IMR-90 (cell line): ENCODE results near the gene CPNE6. TPM values are rescaled to one million over a fixed set of nuclear protein-coding genes. Genes with fewer than 3 reads are reported as not detected.

ENCODE experiments used
- ATAC-seq: fragments of 200-7000 bp; cut with Tn5 transposase; 2 replicates; pipeline ENCODE4 v1.9.1; 2020; ENCODE audit warnings: low read depth, mild to moderate bottlenecking, moderate library complexity
- BruUV-seq: library from RNA; stranded (reverse); fragments of 400-500 nt; replicated peaks from 2 replicates; lab custom pipeline; 2021; lab: Mats Ljungman, UMichigan
- CTCF ChIA-PET: fragments of 300-600 bp; formaldehyde crosslinking; extraction: SDS; loops from one replicate; lab custom pipeline; 2021; ENCODE audit warnings: antibody characterized with exemption; lab: Yijun Ruan, JAX
- POLR2A ChIA-PET: fragments of 300-600 bp; sonication (Branson Sonifier 250); formaldehyde crosslinking; loops from one replicate; lab custom pipeline; 2022; ENCODE audit warnings: antibody characterized with exemption; ENCODE audit not compliant: unreplicated experiment; lab: Charles Lee
- DNase-seq: peaks from one replicate; pipeline ENCODE4 v3.0.0; 2013
- H2AFZ ChIP-seq: replicated peaks from 2 replicates; pipeline ENCODE3; 2013; ENCODE audit warnings: low read length, mild to moderate bottlenecking; ENCODE audit not compliant: poor library complexity
- H2AK5ac ChIP-seq: 2 replicates; pipeline ENCODE4 v1.6.1; 2013; ENCODE audit warnings: low read depth, low read length, inconsistent platforms
- H2AK9ac ChIP-seq: replicated peaks from 2 replicates; pipeline ENCODE3; 2013; ENCODE audit warnings: mild to moderate bottlenecking, low read depth, low read length, moderate library complexity; ENCODE audit not compliant: poor library complexity
- H2BK120ac ChIP-seq: 2 replicates; pipeline ENCODE4 v1.6.1; 2013; ENCODE audit warnings: low read depth, low read length, inconsistent platforms
- H2BK15ac ChIP-seq: 3 replicates; pipeline ENCODE4 v1.6.1; 2013; ENCODE audit warnings: low read depth, low read length, inconsistent platforms
- H2BK20ac ChIP-seq: 2 replicates; pipeline ENCODE4 v1.6.1; 2013; ENCODE audit warnings: low read depth, mild to moderate bottlenecking, inconsistent platforms, low read length, moderate library complexity
- H2BK5ac ChIP-seq: 2 replicates; pipeline ENCODE4 v1.6.1; 2013; ENCODE audit warnings: mild to moderate bottlenecking, low read depth, low read length, inconsistent platforms; ENCODE audit not compliant: poor library complexity, severe bottlenecking
- H3K14ac ChIP-seq: replicated peaks from 2 replicates; pipeline ENCODE4 v1.6.1; 2013; ENCODE audit warnings: low read depth, low read length, inconsistent platforms
- H3K18ac ChIP-seq: 2 replicates; pipeline ENCODE4 v1.6.1; 2013; ENCODE audit warnings: low read depth, low read length, control low read depth
- H3K23ac ChIP-seq: 2 replicates; pipeline ENCODE4 v1.6.1; 2013; ENCODE audit warnings: low read depth, low read length, inconsistent platforms
- H3K27ac ChIP-seq: 2 replicates; pipeline ENCODE4 v1.5.1; 2013; ENCODE audit warnings: mild to moderate bottlenecking, control low read depth, low read length; ENCODE audit not compliant: insufficient read depth
- H3K27me3 ChIP-seq: 2 replicates; pipeline ENCODE4 v1.6.1; 2013; ENCODE audit warnings: low read length; ENCODE audit not compliant: control insufficient read depth, insufficient read depth
- H3K36me3 ChIP-seq: 2 replicates; pipeline ENCODE4 v1.6.1; 2013; ENCODE audit warnings: low read length, mixed read lengths; ENCODE audit not compliant: control insufficient read depth, insufficient read depth
- H3K4ac ChIP-seq: 2 replicates; pipeline ENCODE4 v1.6.1; 2013; ENCODE audit warnings: low read depth, low read length, inconsistent platforms
- H3K4me1 ChIP-seq: 2 replicates; pipeline ENCODE4 v1.6.1; 2013; ENCODE audit warnings: low read length, mixed read lengths; ENCODE audit not compliant: control insufficient read depth, insufficient read depth
- H3K4me2 ChIP-seq: 2 replicates; pipeline ENCODE4 v1.6.1; 2013; ENCODE audit warnings: low read depth, mild to moderate bottlenecking, control low read depth, low read length, moderate library complexity
- H3K4me3 ChIP-seq: 2 replicates; pipeline ENCODE4 v1.5.1; 2013; ENCODE audit warnings: low read depth, mild to moderate bottlenecking, control low read depth, low read length, moderate library complexity; ENCODE audit not compliant: insufficient read depth
- H3K56ac ChIP-seq: 2 replicates; pipeline ENCODE4 v1.6.1; 2013; ENCODE audit warnings: low read length, inconsistent platforms; ENCODE audit not compliant: insufficient read depth; ENCODE audit errors: extremely low read depth
- H3K79me1 ChIP-seq, 2 experiments: 2 replicates each; pipeline ENCODE4 v1.6.1; 2013; ENCODE audit warnings: low read length in 2 of 2, inconsistent platforms in 1 of 2, low read depth in 1 of 2
- H3K9ac ChIP-seq: 2 replicates; pipeline ENCODE4 v1.6.1; 2013; ENCODE audit warnings: low read depth, low read length, control low read depth
- H3K9me1 ChIP-seq: 2 replicates; pipeline ENCODE4 v1.6.1; 2013; ENCODE audit warnings: low read length, inconsistent platforms; ENCODE audit not compliant: insufficient read depth
- H3K9me3 ChIP-seq: 2 replicates; pipeline ENCODE4 v1.6.1; 2013; ENCODE audit warnings: low read length; ENCODE audit not compliant: control insufficient read depth, insufficient read depth
- H4K20me1 ChIP-seq: 2 replicates; pipeline ENCODE4 v1.6.1; 2013; ENCODE audit warnings: low read length, inconsistent platforms; ENCODE audit not compliant: insufficient read depth
- H4K5ac ChIP-seq: 2 replicates; pipeline ENCODE4 v1.6.1; 2013; ENCODE audit warnings: mild to moderate bottlenecking, low read depth, low read length, control low read depth
- H4K8ac ChIP-seq, 2 experiments: 2 replicates each; pipeline ENCODE4 v1.6.1; 2013; ENCODE audit warnings: low read depth in 2 of 2, low read length in 2 of 2, control low read depth in 1 of 2, inconsistent platforms in 1 of 2
- H4K91ac ChIP-seq: 2 replicates; pipeline ENCODE4 v1.6.1; 2013; ENCODE audit warnings: low read depth, low read length, inconsistent platforms; ENCODE audit not compliant: insufficient read depth
- BHLHE40 ChIP-seq: fragments of 150-350 bp; IDR thresholded peaks from 2 replicates; pipeline ENCODE4 v1.6.1; 2016; ENCODE audit warnings: mild to moderate bottlenecking, low read depth, low read length
- CEBPB ChIP-seq: IDR thresholded peaks from 2 replicates; pipeline ENCODE4 v1.6.1; 2012; ENCODE audit warnings: low read depth, low read length, improper control_type of control experiment
- CTCF ChIP-seq: conservative IDR thresholded peaks from 2 replicates; pipeline ENCODE4 v1.5.1; 2012; ENCODE audit warnings: mild to moderate bottlenecking, low read depth, low read length, improper control_type of control experiment
- ELK1 ChIP-seq: fragments of 150-350 bp; IDR thresholded peaks from 2 replicates; pipeline ENCODE4 v1.6.1; 2016; ENCODE audit warnings: low read depth, mild to moderate bottlenecking, low read length, moderate library complexity, borderline replicate concordance
- FOS ChIP-seq: fragments of 150-350 bp; IDR thresholded peaks from 2 replicates; pipeline ENCODE4 v1.6.1; 2016; ENCODE audit warnings: low read depth, low read length
- MAFK ChIP-seq: IDR thresholded peaks from 2 replicates; pipeline ENCODE4 v1.6.1; 2012; ENCODE audit warnings: low read depth, low read length, improper control_type of control experiment
- MXI1 ChIP-seq: IDR thresholded peaks from 2 replicates; pipeline ENCODE4 v1.6.1; 2012; ENCODE audit warnings: low read depth, mild to moderate bottlenecking, low read length, moderate library complexity, borderline replicate concordance
- NFE2L2 ChIP-seq: fragments of 150-350 bp; IDR thresholded peaks from 2 replicates; pipeline ENCODE4 v1.6.1; 2016; ENCODE audit warnings: low read depth, mild to moderate bottlenecking, low read length
- POLR2A ChIP-seq: IDR thresholded peaks from 2 replicates; pipeline ENCODE4 v1.6.1; 2012; ENCODE audit warnings: mild to moderate bottlenecking, low read depth, low read length
- RAD21 ChIP-seq: IDR thresholded peaks from 2 replicates; pipeline ENCODE4 v1.6.1; 2012; ENCODE audit warnings: low read length, improper control_type of control experiment
- SMC3 ChIP-seq: fragments of 150-350 bp; IDR thresholded peaks from 2 replicates; pipeline ENCODE4 v1.6.1; 2016; ENCODE audit warnings: low read depth, mild to moderate bottlenecking, antibody characterized with exemption, low read length, moderate library complexity
- USF2 ChIP-seq: fragments of 150-350 bp; IDR thresholded peaks from 2 replicates; pipeline ENCODE4 v1.6.1; 2017; ENCODE audit warnings: mild to moderate bottlenecking, antibody characterized with exemption, low read length, low read depth
- WGBS, 2 experiments: methylation state at CpG; one replicate each; pipeline versions ENCODE4 v1.1.5 to v1.1.7; 2013; ENCODE audit warnings: missing lambda C conversion rate in 2 of 2; ENCODE audit not compliant: insufficient read length in 1 of 2; ENCODE audit errors: extremely low coverage in 2 of 2; 5-methylcytosine and 5-hydroxymethylcytosine counted together
- dilution Hi-C: fragments of 300-500 bp; cut with HindIII; formaldehyde crosslinking; loops from one replicate; pipeline ENCODE4 v1.14.3; 2018; ENCODE audit warnings: low sequenced_read_pairs; ENCODE audit not compliant: unreplicated experiment
- in situ Hi-C: fragments of 300-500 bp; cut with MboI; formaldehyde crosslinking; loops from 3 replicates; pipeline ENCODE4 v1.14.3; 2019; ENCODE audit warnings: low sequenced_read_pairs, inconsistent platforms, mixed read lengths
- intact Hi-C: fragments of 100-400 bp; cut with micrococcal nuclease; formaldehyde crosslinking; loops from 2 replicates; pipeline ENCODE4 v1.10.0; 2022
- polyA plus RNA-seq, 3 experiments: library from polyadenylated mRNA; depleted of rRNA; stranded (reverse); fragments of >200 nt; gene quantifications; 2 replicates each; pipeline ENCODE4 v1.2.3, GENCODE V29; 2012; ENCODE audit warnings: low replicate concordance in 1 of 3
- total RNA-seq: library from RNA; depleted of rRNA; stranded (reverse); fragments of >200 nt; gene quantifications from 2 replicates; pipeline ENCODE4 v1.2.3, GENCODE V29; 2012

CPNE6 gene
- total and polyA plus RNA-seq, 2 of the 4 experiments (the other 2 are of a cell fraction), result not detected

- TF ChIP-seq ELK1, result no peak
These were observed 9.8 kb downstream of the CPNE6 start (continued) for GRCh38 chr14:24080888-24081738.

- WGBS, 2 experiments, result 10% methylated on average over 12 of the region's 26 CpGs; no CpG with 5 or more reads in 1 of the 2 experiments
- H3K27me3 ChIP-seq, result peaks cover 88% of the 10 kb centered on the region
- H3K18ac ChIP-seq, result no peak overlapping the region
- no peak overlapping the region for H3K9ac ChIP-seq
- H3K23ac ChIP-seq, result no peak overlapping the region
- ATAC-seq (no peak; the same call in 1 of the 2 replicates), DNase-seq (no peak)
- no peak overlapping the region for H4K5ac ChIP-seq
- no peak overlapping the region for H2BK5ac ChIP-seq
- H3K9me3 ChIP-seq, result no peaks in the 10 kb centered on the region
- POLR2A ChIA-PET, result no interaction called here
- no peak overlapping the region for H2BK120ac ChIP-seq
- no TSS peak for BruUV-seq
- H3K4ac ChIP-seq, result no peak overlapping the region
- H3K14ac ChIP-seq, result no peak overlapping the region
- dilution Hi-C loops, result no loop called here
- peaks cover 2% of the 10 kb centered on the region; the same call in 1 of the 2 replicates for H3K4me1 ChIP-seq
- no peak overlapping the region for H2AK9ac ChIP-seq
- no peak overlapping the region for H3K56ac ChIP-seq
- no peak overlapping the region for H3K27ac ChIP-seq
- H3K36me3 ChIP-seq, result no peaks in the 10 kb centered on the region
- H3K4me2 ChIP-seq, result no peak overlapping the region
- H3K9me1 ChIP-seq, result no peaks in the 10 kb centered on the region
- no peak overlapping the region for H2BK20ac ChIP-seq
- no peak overlapping the region for H4K8ac ChIP-seq
- intact Hi-C loops, result no loop called here
- no peak overlapping the region for H2AK5ac ChIP-seq
- CTCF ChIA-PET, result interaction anchor here (1.0 to 1.8 kb wide), 4 partner anchors 9 to 73 kb away, joined by 3 to 10 read pairs (median 6); partner anchors contain the start of gene PCK2
- no peaks in the 10 kb centered on the region; the same call in 1 of the 2 replicates for H4K20me1 ChIP-seq
- H2BK15ac ChIP-seq, result no peak overlapping the region
- in situ Hi-C loops, result no loop called here
- H3K4me3 ChIP-seq, result no peak overlapping the region
- H3K79me1 ChIP-seq, result no peaks in the 10 kb centered on the region
- H4K91ac ChIP-seq, result no peak overlapping the region
- H2AFZ ChIP-seq, result no peak overlapping the region
- no peak for TF ChIP-seq RAD21
- TF ChIP-seq POLR2A, result no peak
- no peak for TF ChIP-seq CTCF
- TF ChIP-seq CEBPB, result no peak
- no peak for TF ChIP-seq MXI1
- no peak for TF ChIP-seq MAFK
- no peak for TF ChIP-seq USF2
- TF ChIP-seq SMC3, result no peak
- no peak for TF ChIP-seq BHLHE40
- TF ChIP-seq NFE2L2, result no peak
- TF ChIP-seq FOS, result no peak
These were observed 10.4 kb downstream of the CPNE6 start for GRCh38 chr14:24081739-24082211.
